Keratinocyte (primary cell): ENCODE results near the gene BPTF.

Experiments
- EZH2 ChIP-seq: IDR thresholded peaks from one replicate; pipeline ENCODE4 v1.6.1; 2012; ENCODE audit warnings: inconsistent platforms, mild to moderate bottlenecking, low read length, moderate library complexity
- TF ChIP-seq, protein P1 (sequence below), 3 experiments: IDR thresholded peaks in 1 of 3; conservative IDR thresholded peaks in 1 of 3; optimal IDR thresholded peaks in 1 of 3; 2 replicates in 2 of 3; 3 replicates in 1 of 3; pipeline versions ENCODE3 to v1.5.1; 2011; ENCODE audit warnings: low read length in 3 of 3, mild to moderate bottlenecking in 3 of 3, moderate library complexity in 2 of 3, control low read depth in 1 of 3, inconsistent platforms in 1 of 3; ENCODE audit not compliant: insufficient read depth in 2 of 3; ENCODE audit errors: extremely low read depth in 1 of 3

DNA sequence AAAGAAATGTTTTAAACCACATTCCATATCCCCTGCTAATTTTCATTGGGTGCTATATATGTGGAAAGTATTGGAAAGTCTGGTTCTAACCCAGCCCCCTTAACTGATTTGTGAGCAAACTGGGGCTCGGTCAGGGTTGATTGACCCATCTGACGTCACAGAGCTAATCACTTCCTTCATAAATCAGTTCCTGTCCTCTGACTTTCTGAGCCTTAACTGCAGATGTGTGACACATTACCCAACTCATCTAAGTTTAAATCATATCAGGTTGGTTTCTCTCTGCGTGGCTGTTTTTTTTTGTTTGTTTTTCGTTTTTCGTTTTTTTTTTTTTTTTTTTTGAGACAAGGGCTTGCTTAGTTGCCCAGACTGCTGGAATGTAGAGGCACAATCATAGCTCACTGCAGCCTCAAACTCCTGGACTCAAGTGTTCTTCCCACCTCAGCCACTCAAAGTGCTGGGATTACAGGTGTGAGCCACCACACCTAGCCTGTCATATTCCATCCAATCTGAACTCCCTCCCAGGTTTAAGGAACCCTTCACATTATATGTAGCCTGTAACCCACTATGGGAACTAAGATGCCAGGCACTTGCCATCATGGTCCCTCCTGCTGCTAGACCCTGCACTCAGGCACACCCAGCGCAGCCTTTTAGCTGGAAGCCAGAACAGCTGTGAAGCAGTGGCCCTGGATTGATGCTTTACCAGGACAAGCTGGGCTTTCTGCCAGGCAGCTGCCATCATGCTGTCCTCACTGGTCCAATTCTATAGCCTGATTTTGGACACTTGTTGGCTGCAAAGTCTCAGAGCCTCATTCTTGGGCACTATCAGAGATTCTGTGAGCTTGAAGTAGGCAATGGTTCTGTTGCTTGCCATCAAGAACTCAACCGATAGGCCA is 6.9 kb upstream of the BPTF start:
- no peak for TF ChIP-seq EZH2
- TF ChIP-seq, protein P1, sequence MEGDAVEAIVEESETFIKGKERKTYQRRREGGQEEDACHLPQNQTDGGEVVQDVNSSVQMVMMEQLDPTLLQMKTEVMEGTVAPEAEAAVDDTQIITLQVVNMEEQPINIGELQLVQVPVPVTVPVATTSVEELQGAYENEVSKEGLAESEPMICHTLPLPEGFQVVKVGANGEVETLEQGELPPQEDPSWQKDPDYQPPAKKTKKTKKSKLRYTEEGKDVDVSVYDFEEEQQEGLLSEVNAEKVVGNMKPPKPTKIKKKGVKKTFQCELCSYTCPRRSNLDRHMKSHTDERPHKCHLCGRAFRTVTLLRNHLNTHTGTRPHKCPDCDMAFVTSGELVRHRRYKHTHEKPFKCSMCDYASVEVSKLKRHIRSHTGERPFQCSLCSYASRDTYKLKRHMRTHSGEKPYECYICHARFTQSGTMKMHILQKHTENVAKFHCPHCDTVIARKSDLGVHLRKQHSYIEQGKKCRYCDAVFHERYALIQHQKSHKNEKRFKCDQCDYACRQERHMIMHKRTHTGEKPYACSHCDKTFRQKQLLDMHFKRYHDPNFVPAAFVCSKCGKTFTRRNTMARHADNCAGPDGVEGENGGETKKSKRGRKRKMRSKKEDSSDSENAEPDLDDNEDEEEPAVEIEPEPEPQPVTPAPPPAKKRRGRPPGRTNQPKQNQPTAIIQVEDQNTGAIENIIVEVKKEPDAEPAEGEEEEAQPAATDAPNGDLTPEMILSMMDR (optimal IDR thresholded peaks at IDR 0.05 in 1 of 3, IDR thresholded peaks at IDR 0.05 in 1 of 3, conservative IDR thresholded peaks at IDR 0.05 in 1 of 3; ENCODE audit: extremely low read depth in 1 of 3, insufficient read depth in 2 of 3, low read length in 3 of 3) = no peak
